ENCODE results near the gene HPCAL1.

The HPCAL1 gene

GRCh38 chr2:10329580-10329879, 26.8 kb downstream of the HPCAL1 start:
- Histone ChIP-seq H3K36me3 (ENCODE audit: low read length) (no peaks in the 10 kb centered on the region), H3K27me3 (ENCODE audit: low read length) (no peaks in the 10 kb centered on the region), H4K20me1 (ENCODE audit: low read depth, low read length) (no peaks in the 10 kb centered on the region; the same call in 1 of the 2 replicates), H3K4me2 (ENCODE audit: low read depth, low read length, poor library complexity, severe bottlenecking) (no peak overlapping the region), H3K9ac (ENCODE audit: low read length) (no peak overlapping the region), H3K79me2 (ENCODE audit: insufficient read depth, low read length) (no peaks in the 10 kb centered on the region), H2AFZ (ENCODE audit: low read depth, low read length, severe bottlenecking) (no peak overlapping the region), H3K4me3 (ENCODE audit: insufficient read depth, low read length, poor library complexity, severe bottlenecking) (no peak overlapping the region), H3K27ac (ENCODE audit: low read depth, low read length) (no peak overlapping the region), H3F3A (ENCODE audit: insufficient read depth) (no peaks in the 10 kb centered on the region), H3K9me3 (ENCODE audit: insufficient read depth, low read length) (no peaks in the 10 kb centered on the region), H3K9me2 (replicated peaks; ENCODE audit: insufficient read depth, low read length) (no peaks in the 10 kb centered on the region)
- TF ChIP-seq, protein P1, sequence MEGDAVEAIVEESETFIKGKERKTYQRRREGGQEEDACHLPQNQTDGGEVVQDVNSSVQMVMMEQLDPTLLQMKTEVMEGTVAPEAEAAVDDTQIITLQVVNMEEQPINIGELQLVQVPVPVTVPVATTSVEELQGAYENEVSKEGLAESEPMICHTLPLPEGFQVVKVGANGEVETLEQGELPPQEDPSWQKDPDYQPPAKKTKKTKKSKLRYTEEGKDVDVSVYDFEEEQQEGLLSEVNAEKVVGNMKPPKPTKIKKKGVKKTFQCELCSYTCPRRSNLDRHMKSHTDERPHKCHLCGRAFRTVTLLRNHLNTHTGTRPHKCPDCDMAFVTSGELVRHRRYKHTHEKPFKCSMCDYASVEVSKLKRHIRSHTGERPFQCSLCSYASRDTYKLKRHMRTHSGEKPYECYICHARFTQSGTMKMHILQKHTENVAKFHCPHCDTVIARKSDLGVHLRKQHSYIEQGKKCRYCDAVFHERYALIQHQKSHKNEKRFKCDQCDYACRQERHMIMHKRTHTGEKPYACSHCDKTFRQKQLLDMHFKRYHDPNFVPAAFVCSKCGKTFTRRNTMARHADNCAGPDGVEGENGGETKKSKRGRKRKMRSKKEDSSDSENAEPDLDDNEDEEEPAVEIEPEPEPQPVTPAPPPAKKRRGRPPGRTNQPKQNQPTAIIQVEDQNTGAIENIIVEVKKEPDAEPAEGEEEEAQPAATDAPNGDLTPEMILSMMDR (IDR thresholded peaks at IDR 0.05; ENCODE audit: insufficient read depth, low read length, poor library complexity, severe bottlenecking): no peak
- TF ChIP-seq EZH2phosphoT487 (conservative IDR thresholded peaks at IDR 0.05; ENCODE audit: low read length): no peak

DNA sequence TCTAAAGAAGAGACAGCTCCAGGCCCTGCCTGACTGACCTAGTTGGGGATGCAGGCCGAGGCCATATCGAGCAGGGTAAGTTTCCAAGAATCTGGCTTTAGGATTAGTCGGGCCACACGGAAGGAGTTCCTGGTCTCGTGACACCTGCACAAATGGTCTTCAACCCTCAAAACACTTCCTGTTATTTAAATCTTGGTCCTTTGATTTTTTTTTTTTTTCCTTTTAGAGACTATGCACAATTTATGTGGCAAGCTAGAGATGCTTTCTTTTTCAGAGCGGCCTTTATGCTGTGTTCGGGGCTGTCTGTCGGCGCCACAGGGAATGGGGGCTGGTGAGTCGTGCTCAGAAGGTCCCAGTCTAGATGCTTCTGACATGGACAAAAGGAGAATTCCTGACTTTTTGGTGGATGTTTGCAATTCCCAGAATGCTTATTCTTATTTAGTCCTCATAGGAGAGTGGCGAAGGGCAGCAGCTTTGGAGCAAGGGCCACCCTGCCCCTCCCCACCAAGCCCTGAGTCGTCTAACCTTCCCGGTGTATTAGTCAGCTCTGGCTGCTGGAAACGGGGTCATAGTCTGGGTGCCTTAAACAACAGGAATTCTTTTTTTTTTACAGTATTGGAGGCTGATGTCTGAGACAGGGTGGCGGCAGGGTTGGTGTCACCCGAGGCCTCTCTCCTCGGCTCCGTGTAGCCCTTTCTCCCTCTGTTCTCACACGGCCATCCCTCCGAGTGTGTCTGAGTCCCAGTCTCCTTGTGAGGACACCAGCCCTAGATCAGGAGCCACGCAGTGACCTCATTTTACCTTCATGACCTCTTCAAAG, 27.4 kb downstream of the HPCAL1 start:
- Histone ChIP-seq H3K27me3 (ENCODE audit: low read length) (no peaks in the 10 kb centered on the region), H3K9me3 (ENCODE audit: insufficient read depth, low read length) (no peaks in the 10 kb centered on the region), H4K20me1 (ENCODE audit: low read depth, low read length) (no peaks in the 10 kb centered on the region; the same call in 1 of the 2 replicates), H3K79me2 (ENCODE audit: insufficient read depth, low read length) (no peaks in the 10 kb centered on the region), H3K27ac (ENCODE audit: low read depth, low read length) (no peak overlapping the region), H2AFZ (ENCODE audit: low read depth, low read length, severe bottlenecking) (no peak overlapping the region), H3K36me3 (ENCODE audit: low read length) (no peaks in the 10 kb centered on the region), H3K4me3 (ENCODE audit: insufficient read depth, low read length, poor library complexity, severe bottlenecking) (no peak overlapping the region), H3F3A (ENCODE audit: insufficient read depth) (no peaks in the 10 kb centered on the region), H3K9ac (ENCODE audit: low read length) (no peak overlapping the region), H3K9me2 (replicated peaks; ENCODE audit: insufficient read depth, low read length) (no peaks in the 10 kb centered on the region), H3K4me2 (ENCODE audit: low read depth, low read length, poor library complexity, severe bottlenecking) (no peak overlapping the region)
- TF ChIP-seq, protein P1 (IDR thresholded peaks at IDR 0.05; ENCODE audit: insufficient read depth, low read length, poor library complexity, severe bottlenecking): no peak

DNA sequence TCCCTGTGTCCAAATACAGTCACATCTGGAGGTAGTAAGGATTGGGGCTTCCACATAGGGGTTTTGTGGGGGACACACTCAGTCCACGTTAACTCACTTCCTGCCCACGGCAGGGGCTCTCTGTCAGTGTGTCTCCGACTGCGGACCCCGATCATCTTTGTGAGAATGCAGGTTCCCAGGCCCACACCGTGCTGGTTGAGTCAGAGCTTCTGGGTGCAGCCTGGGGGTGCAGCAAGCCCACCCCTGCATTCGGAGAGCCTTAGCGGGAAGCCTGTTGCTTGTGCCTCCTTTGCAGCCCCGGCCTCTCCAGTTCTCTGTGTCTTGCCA, 28.0 kb downstream of the HPCAL1 start:
- Histone ChIP-seq H3K36me3 (ENCODE audit: low read length) (no peaks in the 10 kb centered on the region), H3K79me2 (ENCODE audit: insufficient read depth, low read length) (no peaks in the 10 kb centered on the region), H3K9me3 (ENCODE audit: insufficient read depth, low read length) (no peaks in the 10 kb centered on the region), H3K4me2 (ENCODE audit: low read depth, low read length, poor library complexity, severe bottlenecking) (no peak overlapping the region), H3K9me2 (replicated peaks; ENCODE audit: insufficient read depth, low read length) (no peaks in the 10 kb centered on the region), H3K9ac (ENCODE audit: low read length) (no peak overlapping the region), H3F3A (ENCODE audit: insufficient read depth) (no peaks in the 10 kb centered on the region), H3K27me3 (ENCODE audit: low read length) (no peaks in the 10 kb centered on the region), H3K27ac (ENCODE audit: low read depth, low read length) (no peak overlapping the region), H4K20me1 (ENCODE audit: low read depth, low read length) (no peaks in the 10 kb centered on the region; the same call in 1 of the 2 replicates), H2AFZ (ENCODE audit: low read depth, low read length, severe bottlenecking) (no peak overlapping the region), H3K4me3 (ENCODE audit: insufficient read depth, low read length, poor library complexity, severe bottlenecking) (no peak overlapping the region)
- no peak for TF ChIP-seq EZH2phosphoT487 (conservative IDR thresholded peaks at IDR 0.05; ENCODE audit: low read length)

- TF ChIP-seq EZH2phosphoT487 (conservative IDR thresholded peaks at IDR 0.05; ENCODE audit: low read length): no peak
- TF ChIP-seq, protein P1 (IDR thresholded peaks at IDR 0.05; ENCODE audit: insufficient read depth, low read length, poor library complexity, severe bottlenecking): no peak
- Histone ChIP-seq H3K9me2 (replicated peaks; ENCODE audit: insufficient read depth, low read length) (no peaks in the 10 kb centered on the region), H3K4me2 (ENCODE audit: low read depth, low read length, poor library complexity, severe bottlenecking) (no peak overlapping the region), H4K20me1 (ENCODE audit: low read depth, low read length) (no peaks in the 10 kb centered on the region; the same call in 1 of the 2 replicates), H3K27me3 (ENCODE audit: low read length) (no peaks in the 10 kb centered on the region), H3K9me3 (ENCODE audit: insufficient read depth, low read length) (no peaks in the 10 kb centered on the region), H3F3A (ENCODE audit: insufficient read depth) (no peaks in the 10 kb centered on the region), H3K27ac (ENCODE audit: low read depth, low read length) (no peak overlapping the region), H2AFZ (ENCODE audit: low read depth, low read length, severe bottlenecking) (no peak overlapping the region), H3K36me3 (ENCODE audit: low read length) (no peaks in the 10 kb centered on the region), H3K9ac (ENCODE audit: low read length) (no peak overlapping the region), H3K4me3 (ENCODE audit: insufficient read depth, low read length, poor library complexity, severe bottlenecking) (no peak overlapping the region), H3K79me2 (ENCODE audit: insufficient read depth, low read length) (no peaks in the 10 kb centered on the region)
Observed at GRCh38 chr2:10331027-10331701, 28.5 kb downstream of the HPCAL1 start.

Measured in SU-DHL-6 (cell line).